SK-N-MC (cell line): ENCODE measurements around the gene FFAR1.

Experiments
- EZH2 ChIP-seq: fragments of 200-600 bp; sonication (generic); IDR thresholded peaks from one replicate; pipeline ENCODE4 v1.6.1; 2017; ENCODE audit warnings: antibody characterized with exemption
- POLR2AphosphoS5 ChIP-seq: IDR thresholded peaks from 2 replicates; pipeline ENCODE4 v1.6.1; 2012; ENCODE audit warnings: mild to moderate bottlenecking, low read depth, low read length, borderline replicate concordance

GRCh38 chr19:35341565-35342225 is 6.0 kb upstream of the FFAR1 start:
- TF ChIP-seq POLR2AphosphoS5, result no peak
- no peak for TF ChIP-seq EZH2
